ENCODE data around the gene KCNT1. TPM values are rescaled to one million over a fixed set of nuclear protein-coding genes. Genes with fewer than 3 reads are reported as not detected.

The KCNT1 gene
- total and polyA plus RNA-seq, 2 donors (not counting 3 experiments of a cell fraction or from before 2014, with no cell fraction given): not detected

DNA sequence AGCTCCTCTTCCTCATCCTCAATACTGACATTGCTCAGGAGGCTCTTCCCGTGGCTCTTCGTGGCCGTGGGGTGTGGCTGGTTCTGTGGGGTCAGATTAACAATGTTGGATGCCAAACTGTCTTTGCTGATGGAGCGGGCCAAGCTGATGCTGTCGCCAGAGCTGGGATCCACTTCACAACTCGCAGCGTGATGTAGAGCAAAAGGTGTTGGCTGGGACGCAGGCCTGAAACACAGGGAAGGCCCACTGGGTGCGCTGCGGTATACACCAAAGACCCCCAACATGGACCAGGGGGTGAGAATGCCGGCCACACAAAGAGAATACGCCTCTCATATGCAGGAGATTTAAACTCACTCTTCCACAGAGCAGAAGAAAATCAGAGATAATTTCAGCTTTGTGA is 121.1 kb downstream of the KCNT1 start:
- Histone ChIP-seq H2AFZ (ENCODE audit: low read depth, low read length) (no peak overlapping the region), H3K9me3 (replicated peaks; ENCODE audit: control insufficient read depth, insufficient read depth, low read length) (no peaks in the 10 kb centered on the region), H3K9ac (replicated peaks; ENCODE audit: extremely low read depth, insufficient read depth, low read length) (no peak overlapping the region), H3K27ac (ENCODE audit: insufficient read depth, low read depth, low read length) (no peak overlapping the region), H4K20me1 (replicated peaks; ENCODE audit: control insufficient read depth, extremely low read depth, insufficient read depth, low read length) (no peaks in the 10 kb centered on the region), H3K4me1 (ENCODE audit: control insufficient read depth, extremely low read depth, insufficient read depth, low read length) (no peaks in the 10 kb centered on the region), H3K27me3 (ENCODE audit: control insufficient read depth in 2 of 2, insufficient read depth in 2 of 2, low read length in 2 of 2) (no peaks in the 10 kb centered on the region), H3K79me2 (ENCODE audit: control insufficient read depth, insufficient read depth, low read length) (peaks cover 11% of the 10 kb centered on the region), H3K4me3 (replicated peaks in 1 of 3; ENCODE audit: insufficient read depth in 1 of 3, low read depth in 1 of 3, low read length in 3 of 3) (no peak overlapping the region), H3K36me3 (ENCODE audit: control insufficient read depth in 2 of 2, extremely low read depth in 1 of 2, insufficient read depth in 2 of 2, low read length in 2 of 2) (peaks cover 23 to 46% of the 10 kb centered on the region in 2 experiments), H3K9me1 (replicated peaks; ENCODE audit: control insufficient read depth, extremely low read depth, insufficient read depth, low read length) (no peaks in the 10 kb centered on the region), H3K4me2 (ENCODE audit: insufficient read depth, low read length) (no peak overlapping the region)
- no peak for FAIRE-seq
- POLR2A ChIA-PET: no interaction called here
- dilution Hi-C loops (cut with MboI; ENCODE audit: extremely low pct_ligation_motif_present, low sequenced_read_pairs): no loop called here
- BruUV-seq (replicated peaks): no TSS peak
- no peak for DNase-seq (ENCODE audit: low read depth, low spot score)
- TF ChIP-seq MYC (IDR thresholded peaks at IDR 0.05; ENCODE audit: low read depth, low read length) (no peak), GATA2 (IDR thresholded peaks at IDR 0.05; ENCODE audit: insufficient read depth, insufficient read length, low read depth, low read length) (no peak), CTCF (IDR thresholded peaks at IDR 0.05; ENCODE audit: extremely low read depth in 1 of 2, insufficient read depth in 1 of 2, low read depth in 1 of 2, low read length in 2 of 2) (no peak), JUN (IDR thresholded peaks at IDR 0.05; ENCODE audit: borderline replicate concordance, insufficient read depth, insufficient read length, low read depth) (no peak), POLR2AphosphoS5 (IDR thresholded peaks at IDR 0.05; ENCODE audit: insufficient read depth, low read depth, low read length) (no peak), FOS (IDR thresholded peaks at IDR 0.05; ENCODE audit: borderline replicate concordance, insufficient read depth, low read length) (no peak), EZH2 (IDR thresholded peaks at IDR 0.05; ENCODE audit: borderline replicate concordance, low read depth, low read length, severe bottlenecking) (no peak), POLR2A (IDR thresholded peaks at IDR 0.05; ENCODE audit: low read depth, low read length) (no peak)
- TF ChIP-seq, protein P1, sequence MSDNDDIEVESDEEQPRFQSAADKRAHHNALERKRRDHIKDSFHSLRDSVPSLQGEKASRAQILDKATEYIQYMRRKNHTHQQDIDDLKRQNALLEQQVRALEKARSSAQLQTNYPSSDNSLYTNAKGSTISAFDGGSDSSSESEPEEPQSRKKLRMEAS (IDR thresholded peaks at IDR 0.05; ENCODE audit: insufficient read depth, insufficient read length): no peak
- CTCF ChIA-PET: no interaction called here
- intact Hi-C loops (cut with micrococcal nuclease): no loop called here
